NCI-H345 (cell line): ENCODE measurements around the gene SESN2.

Experiments used
- DNase-seq: peaks from one replicate; lab custom pipeline; 2025; lab: John Stamatoyannopoulos, UW

SESN2 gene, protein sequence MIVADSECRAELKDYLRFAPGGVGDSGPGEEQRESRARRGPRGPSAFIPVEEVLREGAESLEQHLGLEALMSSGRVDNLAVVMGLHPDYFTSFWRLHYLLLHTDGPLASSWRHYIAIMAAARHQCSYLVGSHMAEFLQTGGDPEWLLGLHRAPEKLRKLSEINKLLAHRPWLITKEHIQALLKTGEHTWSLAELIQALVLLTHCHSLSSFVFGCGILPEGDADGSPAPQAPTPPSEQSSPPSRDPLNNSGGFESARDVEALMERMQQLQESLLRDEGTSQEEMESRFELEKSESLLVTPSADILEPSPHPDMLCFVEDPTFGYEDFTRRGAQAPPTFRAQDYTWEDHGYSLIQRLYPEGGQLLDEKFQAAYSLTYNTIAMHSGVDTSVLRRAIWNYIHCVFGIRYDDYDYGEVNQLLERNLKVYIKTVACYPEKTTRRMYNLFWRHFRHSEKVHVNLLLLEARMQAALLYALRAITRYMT

DNA sequence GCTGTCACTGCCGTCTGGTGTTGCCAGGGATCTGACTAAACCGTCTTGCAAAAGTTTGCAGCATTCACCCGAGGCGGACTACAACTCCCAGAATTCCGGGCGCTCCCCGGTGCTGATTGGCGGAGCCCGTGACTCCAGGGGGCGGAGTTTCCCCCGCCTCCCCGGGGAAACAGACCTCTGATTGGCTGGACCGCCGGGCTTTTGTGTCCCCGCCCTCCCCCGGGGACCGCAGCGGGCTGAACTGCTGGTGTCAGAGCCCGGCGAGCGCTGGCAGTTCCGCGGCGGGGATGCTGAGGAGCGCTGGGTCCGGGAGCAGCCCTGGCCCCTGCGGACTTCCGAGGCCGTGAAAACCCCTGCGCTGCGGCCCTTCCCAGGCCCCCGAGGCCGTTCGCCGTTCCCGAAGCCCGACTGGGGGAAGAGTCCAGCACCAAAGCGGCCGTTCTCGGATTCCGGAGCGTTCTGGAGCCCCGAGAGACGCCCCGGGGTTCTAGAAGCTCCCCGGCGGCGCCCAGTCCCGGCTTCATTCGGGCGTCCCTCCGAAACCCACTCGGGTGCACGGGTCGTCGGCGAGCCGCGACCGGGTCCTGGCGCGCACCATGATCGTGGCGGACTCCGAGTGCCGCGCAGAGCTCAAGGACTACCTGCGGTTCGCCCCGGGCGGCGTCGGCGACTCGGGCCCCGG lies at the start of gene SESN2:
TSS of gene SESN2 (plus strand) at position 267 of the 682 bp plus-strand sequence. CDS start at position 597, 330 bp downstream.
- peak; percentile 98 for DNase-seq

DNA sequence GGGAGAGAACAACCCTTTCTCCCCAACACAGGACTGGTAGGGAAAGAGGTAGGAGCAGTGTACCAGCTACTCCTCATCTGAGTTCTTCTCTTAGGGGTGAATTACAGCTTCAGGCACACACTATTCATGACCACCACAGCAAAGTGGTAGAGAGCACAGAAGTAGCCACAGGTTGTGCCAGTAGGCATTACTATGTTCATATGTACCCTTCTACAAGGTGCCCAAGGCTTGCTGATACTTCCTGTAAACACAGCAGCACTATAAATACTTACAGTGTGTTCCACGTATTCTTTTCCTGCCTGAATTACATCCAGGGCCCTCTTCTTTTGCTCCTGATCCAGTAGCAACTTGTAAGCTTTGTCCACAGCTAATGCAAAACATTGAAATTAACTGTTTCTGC lies 49.6 kb upstream of the SESN2 start:
- DNase-seq = no peak

DNA sequence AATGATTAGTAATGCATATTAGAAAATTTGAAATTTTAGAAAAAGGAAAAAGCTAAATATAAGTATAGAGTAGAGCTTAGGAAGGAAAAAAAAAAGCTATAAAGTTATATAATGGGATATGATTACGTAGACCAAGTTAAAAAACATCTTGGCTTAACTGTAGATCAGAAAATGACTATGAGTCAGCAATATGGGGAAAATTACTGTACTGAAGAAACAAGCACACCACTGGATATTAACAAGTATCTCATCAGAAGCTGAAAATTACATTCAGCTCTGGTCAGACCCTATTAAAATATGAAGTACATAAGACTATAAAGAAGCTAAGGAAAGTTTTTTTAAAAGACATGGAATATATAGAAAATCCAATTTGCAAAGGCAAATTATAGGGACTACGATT lies 46.0 kb upstream of the SESN2 start:
- DNase-seq = no peak

DNA sequence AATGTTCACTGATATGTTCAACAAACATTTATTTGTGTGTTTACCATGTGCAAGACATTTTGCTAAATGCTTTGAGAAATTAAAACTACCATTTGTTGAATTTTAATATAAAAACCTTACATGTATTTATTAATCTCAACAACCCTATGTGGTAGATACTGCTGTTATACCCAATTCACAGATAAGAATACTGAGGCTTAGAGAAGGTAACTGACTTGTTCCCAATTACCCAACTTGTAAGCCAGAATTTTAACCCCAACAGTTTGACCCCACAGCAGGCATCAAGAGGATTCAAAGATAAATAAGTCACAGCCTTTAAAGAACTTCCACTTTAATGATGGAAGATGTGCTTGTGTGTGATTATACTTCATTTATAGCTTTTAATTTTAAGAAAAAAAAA lies 30.2 kb upstream of the SESN2 start:
- DNase-seq = no peak

DNA sequence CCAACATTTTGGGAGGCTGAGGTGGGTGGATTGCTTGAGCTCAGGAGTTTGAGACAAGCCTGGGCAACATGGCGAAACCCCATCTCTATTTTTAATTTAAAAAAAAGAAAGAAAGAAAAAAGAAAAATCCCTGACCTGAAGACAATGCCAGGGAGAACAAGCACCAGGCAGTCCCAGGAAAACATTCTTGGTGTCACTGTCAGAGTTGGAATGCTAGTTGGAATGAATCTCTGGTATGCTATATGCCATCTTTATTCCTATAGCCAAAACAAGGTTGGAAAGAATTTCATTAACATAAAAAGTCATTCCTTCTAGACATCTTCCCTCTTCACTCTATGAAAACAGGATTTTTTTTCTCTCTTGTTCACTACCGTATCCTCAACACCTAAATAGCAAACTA lies 29.3 kb upstream of the SESN2 start:
- DNase-seq = no peak

DNA sequence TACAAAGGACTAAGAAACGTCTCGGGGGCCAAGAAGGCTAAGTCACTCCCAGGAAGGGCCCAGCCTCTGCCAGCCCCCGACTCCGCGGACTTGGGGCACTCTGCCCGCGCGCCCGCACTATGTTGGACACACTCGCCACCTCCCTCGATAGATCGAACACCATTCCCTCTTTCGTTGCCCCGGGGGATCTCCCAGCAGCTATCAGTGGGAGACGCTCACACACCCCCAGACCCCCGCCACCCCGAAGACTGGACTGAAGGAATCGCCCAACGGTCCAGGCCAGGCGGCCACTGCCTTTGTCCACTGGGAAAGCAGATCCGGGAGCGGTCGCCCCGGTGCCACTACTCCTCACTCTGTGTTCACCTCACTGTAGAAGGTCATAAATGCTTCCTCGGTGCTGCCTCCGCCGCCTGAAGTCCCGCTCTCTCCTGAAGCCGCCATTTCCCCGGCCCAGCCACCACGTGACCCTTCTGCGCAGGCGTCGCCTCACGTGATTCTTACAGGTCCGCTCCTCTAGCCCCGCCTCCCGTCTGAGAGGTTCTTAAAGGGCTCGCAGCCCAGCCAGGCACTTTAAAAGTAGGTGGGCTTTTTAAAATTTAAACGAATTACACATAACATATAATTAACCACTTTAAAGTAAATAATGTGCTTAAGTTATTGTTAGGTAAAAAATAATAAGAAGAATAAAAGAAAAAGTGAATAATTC lies 26.6 kb upstream of the SESN2 start, which contains the start of gene DNAJC8:
TSS of gene DNAJC8 (minus strand) at position 472 of the 706 bp plus-strand sequence. CDS start at position 441, 31 bp downstream.
- DNase-seq = peak; percentile 95

DNA sequence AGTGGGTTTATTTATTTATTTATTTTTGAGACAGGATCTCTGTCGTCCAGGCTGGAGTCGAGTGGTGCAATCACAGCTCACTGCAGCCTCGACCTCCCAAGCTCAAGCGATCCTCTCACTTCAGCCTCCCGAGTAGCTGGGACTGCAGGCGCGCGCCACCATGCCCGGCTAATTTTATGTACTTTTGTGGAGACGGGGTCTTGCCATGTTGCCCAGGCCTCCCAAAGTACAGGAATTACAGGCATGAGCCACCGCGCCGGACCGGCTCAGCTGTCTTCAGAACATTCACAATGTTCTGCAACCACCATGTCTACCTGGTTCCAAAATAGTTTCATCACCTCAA lies 26.1 kb upstream of the SESN2 start:
- no peak for DNase-seq

DNA sequence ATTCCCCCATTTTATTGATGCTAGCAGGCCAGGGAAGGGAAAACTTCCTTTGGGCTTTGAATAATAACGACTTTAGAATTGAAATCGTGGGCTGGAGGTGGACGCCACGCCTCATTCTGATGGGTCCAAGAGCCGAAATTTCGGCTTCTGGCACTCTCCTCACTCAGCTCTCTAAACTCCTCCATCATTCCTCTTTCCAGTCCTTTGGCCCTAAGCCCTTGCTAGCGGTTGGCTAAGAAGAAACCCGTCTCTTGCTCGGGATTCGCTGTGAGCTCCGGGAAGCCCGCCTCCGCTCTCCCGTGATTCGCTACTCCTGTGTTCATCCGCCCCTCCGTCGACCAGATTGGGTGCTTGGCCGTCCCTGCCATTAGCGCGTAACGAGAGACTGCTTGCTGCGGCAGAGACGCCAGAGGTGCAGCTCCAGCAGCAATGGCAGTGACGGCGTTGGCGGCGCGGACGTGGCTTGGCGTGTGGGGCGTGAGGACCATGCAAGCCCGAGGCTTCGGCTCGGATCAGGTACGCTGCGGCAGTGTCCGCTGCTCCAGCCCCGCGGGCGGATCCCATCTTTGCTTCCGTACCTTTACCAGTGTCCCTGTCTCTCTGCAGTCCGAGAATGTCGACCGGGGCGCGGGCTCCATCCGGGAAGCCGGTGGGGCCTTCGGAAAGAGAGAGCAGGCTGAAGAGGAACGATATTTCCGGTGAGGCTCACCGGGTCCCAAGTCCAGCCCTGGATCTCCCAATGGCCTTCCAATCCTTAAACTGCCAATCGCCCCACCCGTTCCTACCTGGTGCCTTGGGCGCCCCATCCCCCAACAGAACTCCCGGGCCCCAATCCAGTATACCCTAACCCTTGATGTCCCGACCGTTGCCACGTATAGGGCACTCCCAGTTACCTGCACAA lies 23.3 kb upstream of the SESN2 start, which contains the start of gene ATP5IF1:
TSS of gene ATP5IF1 (plus strand) at position 370 of the 901 bp plus-strand sequence. CDS start at position 430, 60 bp downstream.
- peak; percentile 99 for DNase-seq

DNA sequence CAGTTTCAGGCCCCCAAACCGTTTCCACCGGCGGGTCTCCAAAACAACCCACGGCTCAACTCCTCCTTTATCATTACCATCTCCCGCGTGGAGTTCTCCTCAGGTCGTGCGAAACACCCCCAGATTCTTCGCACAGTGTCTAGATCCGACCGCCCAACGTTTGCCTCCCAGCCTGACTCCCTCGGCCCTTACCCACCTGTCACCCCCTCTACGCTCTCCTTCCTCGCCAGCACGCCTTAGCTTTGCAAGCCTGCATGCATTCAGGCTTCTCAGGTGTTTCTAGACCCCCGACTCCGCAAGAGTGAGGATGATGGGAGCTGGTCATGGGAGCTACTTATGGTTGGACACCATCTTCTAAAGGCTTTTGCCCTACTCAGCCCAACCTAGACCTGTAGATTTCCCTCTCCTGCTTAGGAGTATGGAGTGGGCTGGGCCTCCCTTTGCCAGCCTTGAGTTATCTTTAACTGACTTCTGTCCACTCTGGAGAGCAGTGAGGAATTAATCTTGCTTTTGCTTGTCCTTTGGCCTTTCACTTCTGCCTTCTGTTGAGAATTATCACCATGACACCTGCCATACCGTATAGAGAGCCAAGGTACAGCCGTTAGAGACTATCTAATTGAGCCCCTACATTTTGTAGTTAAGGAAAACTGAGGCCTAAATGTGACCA lies 22.5 kb upstream of the SESN2 start:
- DNase-seq = no peak

DNA sequence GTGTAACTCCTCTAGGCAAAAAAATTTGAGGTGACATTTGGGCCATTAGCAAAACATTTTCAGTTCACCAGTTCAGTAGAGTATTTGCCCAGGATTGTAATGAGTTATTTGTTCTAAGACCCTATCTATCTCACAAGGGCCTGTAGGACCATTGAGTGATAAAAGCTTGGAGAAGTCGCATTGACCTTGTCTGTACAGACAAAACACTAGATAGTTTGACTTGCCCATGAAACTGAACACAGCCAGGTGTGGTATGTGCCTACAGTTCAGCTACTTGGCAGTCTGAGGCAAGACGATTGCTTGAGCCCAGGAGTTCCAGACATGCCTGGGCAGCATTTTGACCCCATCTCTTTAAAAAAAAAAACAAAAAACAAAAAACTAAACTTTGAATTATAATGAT lies 20.3 kb upstream of the SESN2 start:
- DNase-seq = no peak

DNA sequence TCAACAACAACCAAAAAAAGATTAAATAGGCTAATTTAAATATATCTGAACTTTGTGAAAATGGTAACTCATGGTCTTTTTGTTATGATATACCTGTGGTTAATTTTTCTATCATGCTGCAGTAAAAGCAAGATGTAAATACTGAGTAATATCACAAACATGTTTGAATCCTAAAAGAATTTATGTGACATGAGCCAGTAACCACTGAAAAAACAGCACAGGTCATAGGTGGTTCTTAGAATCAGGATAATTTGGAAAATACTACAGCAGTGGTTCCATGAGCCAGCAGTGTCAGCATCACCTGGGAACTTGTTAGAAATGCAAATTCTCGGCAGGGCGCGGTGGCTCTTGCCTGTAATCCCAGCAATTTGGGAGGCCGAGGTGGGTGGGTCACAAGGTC lies 19.3 kb upstream of the SESN2 start:
- no peak for DNase-seq

DNA sequence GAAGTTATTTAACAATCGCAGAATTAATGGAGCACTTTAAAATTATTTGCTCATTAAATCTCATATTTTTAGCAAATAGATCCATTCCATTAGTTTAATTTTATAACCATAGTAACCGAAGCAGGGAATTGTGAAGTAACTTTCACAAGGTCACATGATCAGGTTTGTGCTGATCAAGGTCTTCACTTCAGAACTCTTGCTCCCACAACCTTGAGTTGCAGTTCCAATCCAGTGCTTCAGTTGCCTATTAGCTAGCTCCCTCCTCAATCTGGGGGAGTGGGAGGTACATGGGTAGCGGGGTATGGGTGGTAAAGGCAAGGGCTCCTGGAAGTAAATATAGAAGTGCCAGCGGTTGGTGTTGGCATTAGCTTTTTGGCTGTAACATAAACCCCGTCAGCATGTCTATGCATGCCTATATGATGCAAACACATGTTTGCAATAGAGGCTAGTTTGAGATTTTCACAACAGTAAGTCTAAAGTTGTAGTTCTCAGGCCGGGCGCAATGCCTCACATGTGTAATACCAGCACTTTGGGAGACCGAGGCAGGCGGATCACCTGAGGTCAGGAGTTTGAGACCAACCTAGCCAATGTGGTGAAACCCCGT lies 17.6 kb upstream of the SESN2 start:
- no peak for DNase-seq

DNA sequence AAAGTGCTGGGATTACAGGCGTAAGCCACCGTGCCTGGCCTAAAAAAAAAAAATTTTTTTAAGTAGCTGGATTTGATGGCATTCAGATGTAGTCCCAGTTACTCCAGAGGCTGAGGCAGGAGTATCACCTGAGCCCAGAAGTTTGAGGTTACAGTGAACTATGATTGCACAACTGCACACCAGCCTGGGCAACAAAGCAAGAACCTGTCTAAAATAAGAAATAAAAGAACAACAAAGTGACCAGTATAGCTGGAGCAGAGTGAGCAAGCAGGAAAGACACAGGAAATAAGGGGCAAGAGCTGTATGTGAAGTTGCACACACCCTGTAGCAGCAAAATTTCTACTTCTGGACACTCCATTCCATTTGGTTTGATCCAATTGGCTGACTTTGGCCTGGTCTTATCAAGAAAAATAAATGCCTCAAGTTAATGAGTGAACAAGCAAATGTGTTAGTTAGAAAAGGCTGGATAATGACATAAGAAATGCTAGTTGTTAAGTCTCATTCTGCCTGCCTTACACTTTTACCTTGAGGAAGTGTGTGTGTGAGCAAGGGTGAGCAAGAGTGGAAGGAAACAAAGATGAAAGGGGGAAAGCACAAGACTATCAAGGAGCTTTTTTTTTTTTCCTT lies 15.5 kb upstream of the SESN2 start:
- DNase-seq = no peak

DNA sequence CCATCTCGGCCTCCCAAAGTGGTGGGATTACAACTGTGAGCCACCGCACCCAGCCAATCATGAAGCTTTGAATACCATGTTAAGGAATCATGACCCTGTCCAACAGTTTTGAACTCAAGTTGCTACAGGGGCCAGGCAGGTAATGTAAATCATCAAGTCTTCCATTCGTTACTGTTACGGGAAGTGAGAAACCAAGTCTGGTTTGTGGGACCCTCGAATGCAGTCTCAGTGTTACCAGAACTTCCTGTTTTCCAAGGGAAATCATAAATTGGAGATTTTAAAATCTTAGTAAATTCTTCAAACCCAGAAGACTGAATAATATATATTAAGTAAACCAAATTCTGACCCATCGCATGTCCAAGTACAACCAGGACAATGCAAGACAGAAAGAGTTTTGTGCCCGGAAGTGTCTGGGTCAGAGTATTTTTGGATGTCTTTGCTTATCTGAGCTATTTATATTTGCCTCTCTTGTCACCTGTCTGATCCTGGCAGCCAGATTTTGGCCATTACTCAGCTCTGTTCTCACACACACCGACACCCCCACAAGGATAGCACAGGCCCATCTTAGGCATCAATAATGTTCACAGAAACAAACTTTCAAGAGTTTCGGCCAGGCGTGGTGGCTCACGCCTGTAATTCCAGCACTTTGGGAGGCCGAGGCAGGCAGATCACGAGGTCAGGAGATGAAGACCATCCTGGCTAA lies 14.6 kb upstream of the SESN2 start:
- no peak for DNase-seq

DNA sequence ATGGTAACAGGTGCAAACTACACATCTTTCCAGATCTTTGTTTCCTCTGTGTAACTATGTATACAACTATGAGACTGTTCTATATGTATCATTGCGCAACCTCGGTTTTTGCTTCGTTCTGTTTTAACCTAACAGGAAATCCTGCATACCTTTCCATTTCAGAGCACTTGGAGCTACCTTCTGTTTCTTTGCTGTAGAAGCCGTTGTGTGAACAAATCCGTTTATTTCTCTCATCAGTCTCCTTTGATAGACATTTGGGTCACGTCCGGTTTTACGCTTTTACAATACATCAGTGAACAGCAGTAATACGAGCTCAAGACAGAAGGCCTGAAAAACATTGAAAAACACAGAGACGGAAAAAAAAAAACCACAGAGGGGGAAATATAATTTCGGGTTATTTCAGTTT lies 12.9 kb upstream of the SESN2 start:
- DNase-seq = no peak

DNA sequence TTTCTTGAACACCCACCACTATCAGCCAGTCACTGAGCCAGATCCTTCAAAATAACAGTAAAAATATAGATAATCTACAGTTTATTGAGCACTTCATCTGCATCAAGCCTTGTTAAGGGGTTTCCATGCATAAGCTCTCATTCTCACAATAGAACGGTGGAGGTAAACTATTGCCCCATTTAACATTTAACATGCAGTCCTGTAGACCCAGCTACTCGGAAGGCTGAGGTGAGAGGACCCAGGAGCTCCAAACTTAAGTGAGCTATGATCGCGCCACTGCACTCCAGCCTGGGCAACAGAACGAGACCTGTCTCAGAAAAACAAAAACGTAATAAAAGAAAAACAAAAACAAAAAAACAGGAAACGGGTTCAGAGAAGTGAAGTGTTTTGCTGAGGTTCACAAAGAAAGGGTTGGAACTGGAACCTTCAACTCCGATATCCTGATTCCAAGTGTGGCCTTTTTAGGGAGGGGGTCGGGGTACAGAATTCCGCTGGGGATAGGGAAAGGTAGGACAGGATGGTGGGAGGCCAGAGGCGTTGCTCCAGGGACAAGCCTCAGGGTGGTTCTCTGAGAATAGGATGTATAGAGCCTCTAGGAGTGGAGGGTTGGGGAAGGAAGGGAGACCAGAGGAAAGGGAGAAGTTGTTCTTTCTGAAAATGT lies 11.6 kb upstream of the SESN2 start:
- no peak for DNase-seq

DNA sequence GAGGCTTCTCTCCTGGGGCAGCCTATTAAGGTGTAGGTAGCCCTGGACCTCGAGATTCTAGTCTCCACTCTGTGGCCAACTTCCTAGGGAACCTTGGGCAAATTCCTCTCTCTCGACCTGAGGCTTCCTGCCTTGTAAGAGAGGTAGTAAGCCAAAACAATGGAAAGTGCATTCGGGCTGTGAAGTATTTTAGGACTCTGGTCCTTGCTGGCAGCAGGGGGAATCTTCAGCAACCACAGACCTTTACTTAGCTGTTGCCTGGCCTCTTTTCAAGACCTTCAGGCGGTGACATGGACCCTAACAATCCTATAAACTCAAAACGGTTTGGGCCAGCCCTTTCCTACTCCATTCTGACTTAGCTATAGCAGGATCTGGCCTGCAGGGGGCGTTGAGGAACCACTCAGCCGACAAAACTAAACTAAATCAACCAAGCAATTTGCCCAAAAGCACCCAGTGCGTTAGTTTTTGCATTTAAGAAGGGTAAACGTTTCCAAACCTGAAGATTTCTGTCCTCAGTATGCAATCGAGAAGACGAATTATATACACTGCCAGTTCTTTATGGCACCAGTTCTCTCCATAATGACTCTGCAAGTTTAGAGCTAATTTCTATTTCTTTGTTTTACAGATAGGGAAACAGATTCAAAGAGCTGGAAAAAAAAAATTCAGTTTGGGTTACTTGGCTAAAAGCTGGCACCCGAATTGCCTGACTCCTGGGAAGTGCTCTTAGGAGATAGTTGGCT lies 10.9 kb upstream of the SESN2 start:
- DNase-seq = peak; percentile 75
